Neuron (in vitro differentiated cells): ENCODE results near the gene NARF.

Experiments used
- H2AFZ ChIP-seq: one replicate; pipeline ENCODE4 v1.6.1; 2013; ENCODE audit warnings: low read depth, mild to moderate bottlenecking, inconsistent platforms, low read length, moderate library complexity
- H3K27me3 ChIP-seq: one replicate; pipeline ENCODE4 v1.6.1; 2013; ENCODE audit warnings: low read length; ENCODE audit not compliant: insufficient read depth
- H3K36me3 ChIP-seq: one replicate; pipeline ENCODE4 v1.6.1; 2013; ENCODE audit warnings: low read length; ENCODE audit not compliant: insufficient read depth
- H3K4me1 ChIP-seq: one replicate; pipeline ENCODE4 v1.6.1; 2013; ENCODE audit warnings: low read length; ENCODE audit not compliant: insufficient read depth
- H3K4me3 ChIP-seq: 2 replicates; pipeline ENCODE4 v1.5.1; 2013; ENCODE audit warnings: mild to moderate bottlenecking, low read length, moderate library complexity
- H3K9me3 ChIP-seq: one replicate; pipeline ENCODE4 v1.6.1; 2013; ENCODE audit warnings: low read length

Gene NARF

DNA sequence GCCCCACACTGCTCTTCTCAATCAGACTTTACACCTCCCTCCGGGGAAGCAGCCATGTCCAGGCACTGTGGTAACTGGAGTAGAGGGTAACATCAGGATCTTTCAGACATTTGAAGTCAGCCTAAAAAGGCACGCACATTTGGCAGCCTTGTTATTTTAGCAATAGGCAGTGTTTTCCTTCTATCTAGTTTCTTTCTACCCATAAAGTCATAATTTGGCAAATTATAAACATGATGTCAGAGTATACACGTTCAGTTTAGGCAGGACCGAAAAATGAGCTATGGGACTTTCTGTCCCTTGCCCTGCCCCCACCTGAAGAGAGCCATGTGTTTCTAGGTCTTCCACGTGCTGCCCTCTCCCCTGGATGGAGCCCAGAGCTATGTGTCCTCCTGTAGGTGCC lies 21.1 kb downstream of the NARF start:
- no peaks in the 10 kb centered on the region for H3K27me3 ChIP-seq
- no peaks in the 10 kb centered on the region for H3K9me3 ChIP-seq
- no peak overlapping the region for H3K4me3 ChIP-seq
- H3K4me1 ChIP-seq = no peaks in the 10 kb centered on the region
- H3K36me3 ChIP-seq = peaks cover 74% of the 10 kb centered on the region
- no peak overlapping the region for H2AFZ ChIP-seq

DNA sequence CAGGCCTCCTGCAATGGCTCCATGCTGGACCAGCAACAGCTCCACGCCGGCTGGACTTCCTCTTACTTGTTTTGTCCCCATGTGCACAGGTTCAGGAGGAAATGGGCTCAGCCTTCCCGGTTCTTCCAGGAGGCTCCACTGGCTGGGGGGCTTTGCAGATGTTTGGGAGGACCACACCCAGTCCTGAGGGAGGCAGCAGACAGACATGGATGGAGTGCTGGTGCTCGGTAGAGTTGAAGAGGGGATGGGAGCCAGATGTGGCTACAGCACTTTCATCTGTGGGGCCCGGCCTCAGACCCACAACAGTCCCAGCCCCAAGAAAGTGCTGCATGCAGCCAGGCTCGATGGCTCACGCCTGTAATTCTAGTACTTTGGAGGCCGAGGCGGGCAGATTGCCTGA lies 21.8 kb downstream of the NARF start:
- Histone ChIP-seq H3K4me3 (no peak overlapping the region), H2AFZ (no peak overlapping the region), H3K36me3 (peaks cover 74% of the 10 kb centered on the region), H3K4me1 (no peaks in the 10 kb centered on the region), H3K9me3 (no peaks in the 10 kb centered on the region), H3K27me3 (no peaks in the 10 kb centered on the region)

DNA sequence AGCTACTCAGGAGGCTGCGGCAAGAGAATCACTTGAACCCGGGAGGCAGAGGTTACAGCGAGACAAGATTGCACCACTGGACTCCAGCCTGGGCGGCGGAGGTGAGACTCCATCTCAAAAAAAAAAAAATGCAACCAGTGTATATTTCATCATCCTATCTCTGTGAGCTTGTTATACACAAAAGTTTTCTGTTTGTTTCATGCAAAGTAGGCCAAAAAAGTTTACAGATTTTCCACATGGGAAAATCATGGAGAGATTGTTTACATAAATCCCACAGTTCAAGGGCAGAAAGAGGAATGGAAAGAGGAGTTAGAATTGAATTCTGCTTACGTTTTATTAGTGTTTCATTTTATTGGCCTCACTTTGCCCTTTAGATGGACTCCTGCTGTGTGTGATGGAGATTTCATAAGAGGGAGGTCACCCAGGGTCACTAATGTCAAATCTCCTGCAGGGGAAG lies 24.7 kb downstream of the NARF start:
- H2AFZ ChIP-seq = no peak overlapping the region
- no peaks in the 10 kb centered on the region for H3K4me1 ChIP-seq
- H3K4me3 ChIP-seq = no peak overlapping the region
- no peaks in the 10 kb centered on the region for H3K27me3 ChIP-seq
- peaks cover 87% of the 10 kb centered on the region for H3K36me3 ChIP-seq
- no peaks in the 10 kb centered on the region for H3K9me3 ChIP-seq

DNA sequence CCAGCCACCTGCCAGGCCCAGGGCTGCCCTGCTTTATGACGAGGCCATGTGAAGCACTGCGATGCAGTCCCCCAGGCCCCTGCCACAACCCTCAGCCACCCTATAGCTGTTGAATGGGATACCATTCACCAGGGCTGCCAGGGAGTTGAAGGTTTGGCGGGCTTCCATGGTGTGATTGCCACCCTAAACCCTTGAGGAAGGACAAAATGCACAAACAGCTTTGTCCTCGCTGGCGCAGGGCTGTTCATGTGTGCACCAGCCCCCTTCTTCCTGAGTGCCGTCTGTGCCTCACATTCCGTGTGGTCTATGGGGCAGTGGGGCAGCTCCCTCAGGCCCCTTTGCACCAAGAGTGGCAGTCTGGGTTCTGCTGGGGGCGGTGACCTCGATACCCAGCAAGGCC lies 25.3 kb downstream of the NARF start:
- peaks cover 87% of the 10 kb centered on the region for H3K36me3 ChIP-seq
- no peaks in the 10 kb centered on the region for H3K4me1 ChIP-seq
- no peaks in the 10 kb centered on the region for H3K27me3 ChIP-seq
- no peak overlapping the region for H3K4me3 ChIP-seq
- no peak overlapping the region for H2AFZ ChIP-seq
- no peaks in the 10 kb centered on the region for H3K9me3 ChIP-seq

DNA sequence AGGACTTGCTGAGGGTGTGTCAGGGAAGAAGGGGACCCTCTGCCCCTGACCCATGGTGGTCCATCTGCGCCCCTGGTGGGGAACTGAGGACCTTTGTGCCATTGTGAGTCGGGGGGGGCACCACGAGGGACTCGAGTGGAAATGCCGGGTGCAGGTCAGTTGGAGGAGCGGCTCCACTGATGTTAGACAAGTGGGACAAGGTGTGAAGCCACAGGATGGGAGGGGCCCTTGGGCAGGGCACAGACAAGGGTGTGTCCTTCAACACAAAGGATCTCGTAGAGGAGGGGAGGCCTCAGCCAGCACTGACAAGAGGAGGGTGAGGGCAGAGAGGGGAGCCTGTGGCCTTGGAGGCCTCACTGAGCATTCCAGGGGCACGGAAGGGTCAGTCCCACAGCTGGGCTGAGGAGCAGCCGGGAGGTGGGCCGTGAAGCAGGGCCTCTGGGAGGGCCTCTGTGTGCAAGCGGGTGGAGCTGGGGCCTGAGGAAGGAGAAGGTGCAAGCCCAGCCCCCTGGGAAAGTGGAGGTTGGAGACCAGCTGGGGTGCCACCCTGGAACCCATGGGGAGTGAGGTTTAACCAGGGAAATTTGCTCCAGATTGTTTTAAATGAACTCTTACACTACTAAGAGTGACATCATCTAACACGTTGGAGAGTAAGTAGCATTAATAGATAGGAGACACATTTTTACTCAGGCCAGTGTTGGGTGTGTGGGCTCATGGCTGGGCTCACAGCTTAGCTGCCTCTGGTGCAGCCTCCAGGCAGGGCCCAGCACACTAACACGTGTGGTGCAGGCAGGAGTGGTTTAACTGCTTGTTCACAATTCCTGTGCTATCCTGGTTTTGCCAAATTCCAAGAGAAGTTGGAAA lies 27.9 kb downstream of the NARF start:
- no peaks in the 10 kb centered on the region for H3K9me3 ChIP-seq
- H3K4me3 ChIP-seq = no peak overlapping the region
- peaks cover 71% of the 10 kb centered on the region for H3K36me3 ChIP-seq
- no peaks in the 10 kb centered on the region for H3K4me1 ChIP-seq
- no peaks in the 10 kb centered on the region for H3K27me3 ChIP-seq
- no peak overlapping the region for H2AFZ ChIP-seq

DNA sequence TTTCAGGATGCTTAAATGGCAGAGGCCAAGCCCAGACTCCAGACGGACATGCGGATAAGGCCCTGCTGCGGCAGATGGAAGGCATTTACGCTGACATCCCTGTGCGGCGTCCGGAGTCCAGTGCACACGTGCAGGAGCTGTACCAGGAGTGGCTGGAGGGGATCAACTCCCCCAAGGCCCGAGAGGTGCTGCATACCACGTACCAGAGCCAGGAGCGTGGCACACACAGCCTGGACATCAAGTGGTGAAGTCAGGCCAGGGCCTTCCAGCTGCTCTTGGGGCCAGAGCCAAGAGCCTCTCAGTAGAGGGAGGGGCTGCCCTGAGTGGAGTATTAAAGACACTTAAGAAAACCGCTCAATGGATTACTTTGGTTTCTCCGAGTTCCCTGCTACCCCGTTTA lies 29.4 kb downstream of the NARF start:
- Histone ChIP-seq H3K4me1 (no peaks in the 10 kb centered on the region), H3K4me3 (no peak overlapping the region), H2AFZ (no peak overlapping the region), H3K27me3 (no peaks in the 10 kb centered on the region), H3K9me3 (no peaks in the 10 kb centered on the region), H3K36me3 (peaks cover 58% of the 10 kb centered on the region)

DNA sequence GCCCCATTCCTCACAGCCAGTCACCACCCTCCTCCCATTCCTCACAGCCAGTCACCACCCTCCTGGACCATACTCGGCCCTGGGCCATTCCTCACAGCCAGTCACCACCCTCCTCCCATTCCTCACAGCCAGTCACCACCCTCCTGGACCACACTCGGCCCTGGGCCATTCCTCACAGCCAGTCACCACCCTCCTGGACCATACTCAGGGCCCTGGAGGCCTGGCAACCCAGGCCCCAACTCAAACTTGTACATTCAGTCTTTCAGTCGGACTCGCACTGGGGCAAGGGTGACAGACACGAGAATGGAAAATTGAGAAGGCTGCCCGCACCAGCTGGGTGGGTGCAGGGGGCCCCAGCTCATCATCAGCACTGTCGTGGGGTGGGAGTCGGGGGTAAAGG lies 30.6 kb downstream of the NARF start:
- Histone ChIP-seq H2AFZ (no peak overlapping the region), H3K9me3 (no peaks in the 10 kb centered on the region), H3K36me3 (peaks cover 47% of the 10 kb centered on the region), H3K4me3 (no peak overlapping the region), H3K27me3 (no peaks in the 10 kb centered on the region), H3K4me1 (no peaks in the 10 kb centered on the region)

DNA sequence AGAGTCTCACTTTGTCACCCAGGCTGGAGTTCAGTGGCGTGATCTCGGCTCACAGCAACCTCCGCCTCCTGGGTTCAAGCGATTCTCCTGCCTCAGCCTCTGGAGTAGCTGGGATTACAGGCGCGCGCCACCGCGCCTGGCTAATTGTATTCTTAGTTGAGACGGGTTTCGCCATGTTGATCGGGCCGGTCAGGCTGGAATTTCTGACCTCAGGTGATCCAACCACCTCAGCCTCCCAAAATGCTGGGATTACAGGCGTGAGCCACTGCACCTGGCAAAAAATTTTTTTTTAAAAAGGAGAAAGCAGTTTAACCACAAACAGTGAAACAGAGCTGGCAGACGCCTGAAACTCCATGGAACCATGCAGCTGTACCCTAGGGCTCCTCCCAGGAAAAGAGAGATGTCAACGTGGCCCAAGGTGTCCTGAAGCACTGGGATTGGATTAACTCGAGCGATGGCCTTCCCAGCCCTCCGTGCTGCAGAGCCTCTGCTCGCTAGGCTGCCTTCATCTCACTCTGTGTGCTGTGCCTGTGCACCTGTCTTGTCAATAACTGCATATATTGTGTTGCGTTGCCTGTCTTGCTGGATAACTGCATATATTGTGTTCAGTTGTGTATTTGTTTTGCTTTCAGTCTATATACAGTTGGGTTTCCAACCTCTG lies 31.4 kb downstream of the NARF start:
- H3K9me3 ChIP-seq = no peaks in the 10 kb centered on the region
- no peak overlapping the region for H2AFZ ChIP-seq
- H3K36me3 ChIP-seq = peaks cover 38% of the 10 kb centered on the region
- no peak overlapping the region for H3K4me3 ChIP-seq
- H3K4me1 ChIP-seq = no peaks in the 10 kb centered on the region
- no peaks in the 10 kb centered on the region for H3K27me3 ChIP-seq

DNA sequence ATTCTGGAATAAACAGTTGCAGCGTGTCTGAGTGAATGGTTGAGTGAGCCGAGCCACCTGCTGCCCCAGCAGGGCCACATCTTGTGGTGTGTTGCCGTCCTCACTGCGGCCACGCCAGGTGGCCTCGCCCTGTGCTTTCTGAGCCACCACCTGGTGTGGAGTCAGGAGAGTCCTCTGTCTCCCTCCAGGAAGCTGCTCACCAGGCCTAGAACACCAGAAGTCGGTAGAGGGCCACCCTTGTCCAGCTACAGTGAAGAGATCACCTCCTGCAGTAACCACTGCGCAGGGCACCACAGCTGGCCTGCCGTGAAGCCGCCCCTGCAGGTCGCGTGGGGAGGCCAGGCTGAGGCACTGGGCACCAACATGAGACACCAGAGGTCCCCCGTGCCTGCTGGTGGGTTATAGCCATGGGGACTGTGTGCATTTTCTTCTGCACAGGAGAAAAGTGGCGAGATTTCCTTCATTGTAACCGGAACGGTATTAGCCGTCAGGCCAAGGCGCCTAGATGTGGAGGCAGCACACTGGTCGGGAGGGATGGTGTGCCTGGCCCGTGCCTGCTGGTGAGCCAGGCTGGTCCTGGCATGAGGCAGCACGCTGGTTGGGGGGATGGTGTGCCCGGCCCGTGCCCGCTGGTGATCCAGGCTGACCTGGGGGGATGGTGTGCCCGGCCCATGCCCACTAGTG lies 32.1 kb downstream of the NARF start:
- no peaks in the 10 kb centered on the region for H3K9me3 ChIP-seq
- no peak overlapping the region for H2AFZ ChIP-seq
- no peaks in the 10 kb centered on the region for H3K4me1 ChIP-seq
- no peak overlapping the region for H3K4me3 ChIP-seq
- no peaks in the 10 kb centered on the region for H3K27me3 ChIP-seq
- peaks cover 34% of the 10 kb centered on the region for H3K36me3 ChIP-seq

DNA sequence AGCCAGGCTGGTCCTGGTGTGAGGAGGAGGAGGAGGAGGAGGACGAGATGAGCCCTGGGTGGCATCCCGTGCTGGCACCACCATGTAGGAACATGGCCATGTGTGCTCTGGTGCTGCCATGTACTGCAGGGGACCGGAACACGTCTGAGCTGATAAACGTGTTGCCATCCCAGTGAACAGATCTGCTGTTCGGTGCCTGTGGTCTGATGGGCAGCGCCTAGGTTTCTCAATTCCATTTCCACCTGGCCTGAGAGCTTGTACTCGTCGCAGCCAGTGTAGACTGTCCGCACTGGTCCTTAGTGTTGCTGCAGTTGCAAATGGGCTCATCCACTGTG lies 32.6 kb downstream of the NARF start:
- Histone ChIP-seq H3K36me3 (peaks cover 29% of the 10 kb centered on the region), H3K9me3 (no peaks in the 10 kb centered on the region), H2AFZ (no peak overlapping the region), H3K4me1 (no peaks in the 10 kb centered on the region), H3K4me3 (no peak overlapping the region), H3K27me3 (no peaks in the 10 kb centered on the region)

DNA sequence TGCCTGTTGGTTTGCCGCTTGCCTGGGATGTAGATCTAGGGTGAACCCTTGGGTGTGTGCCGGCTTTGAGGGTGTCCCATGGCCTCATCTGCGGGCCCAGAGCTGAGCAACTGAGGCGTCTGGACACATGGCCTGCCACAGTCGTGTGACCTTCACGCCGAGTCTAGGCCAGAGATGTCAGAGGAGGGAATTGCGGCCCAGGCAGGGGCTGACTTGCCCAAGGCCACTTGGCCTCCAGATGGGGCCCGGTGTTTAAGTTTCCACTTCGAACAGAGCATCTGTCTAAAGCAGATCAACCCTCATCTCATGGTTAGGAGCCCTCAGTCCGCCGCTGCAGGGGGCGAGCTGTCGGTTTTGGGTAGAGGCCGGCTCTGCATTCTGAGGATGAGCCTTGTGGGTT lies 33.0 kb downstream of the NARF start:
- Histone ChIP-seq H3K9me3 (no peaks in the 10 kb centered on the region), H3K27me3 (no peaks in the 10 kb centered on the region), H3K4me3 (no peak overlapping the region), H3K4me1 (peaks cover 2% of the 10 kb centered on the region), H3K36me3 (peaks cover 25% of the 10 kb centered on the region), H2AFZ (no peak overlapping the region)

DNA sequence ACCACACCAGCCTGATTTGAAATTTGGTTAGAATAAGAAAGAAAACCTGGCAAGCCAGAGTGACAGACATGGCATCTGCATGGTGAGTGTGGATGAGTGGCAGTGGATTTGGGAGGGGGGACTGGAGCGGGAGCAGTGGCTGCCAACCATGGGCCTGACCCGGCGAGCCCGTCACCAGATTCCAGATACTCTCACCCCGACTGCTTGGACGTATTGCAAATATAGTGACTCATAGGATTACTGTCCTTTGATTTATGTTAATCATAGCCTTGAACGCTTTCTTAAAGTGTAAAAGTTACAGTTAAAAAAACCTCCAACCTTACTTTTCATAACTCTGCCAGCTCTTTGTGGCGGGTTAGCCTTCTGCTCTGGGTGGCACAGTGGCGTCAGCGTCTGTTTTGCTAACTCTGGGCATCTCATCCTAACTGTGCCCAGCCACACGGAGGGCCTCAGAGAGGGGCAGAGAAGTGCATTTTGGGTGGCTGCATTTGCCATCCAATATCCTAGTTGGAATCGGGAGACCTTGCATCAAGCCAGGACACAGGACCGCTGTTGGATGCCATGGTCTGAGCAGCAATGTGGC lies 34.2 kb downstream of the NARF start:
- no peaks in the 10 kb centered on the region for H3K27me3 ChIP-seq
- H3K9me3 ChIP-seq = no peaks in the 10 kb centered on the region
- H2AFZ ChIP-seq = no peak overlapping the region
- peaks cover 5% of the 10 kb centered on the region for H3K4me1 ChIP-seq
- peaks cover 15% of the 10 kb centered on the region for H3K36me3 ChIP-seq
- no peak overlapping the region for H3K4me3 ChIP-seq

DNA sequence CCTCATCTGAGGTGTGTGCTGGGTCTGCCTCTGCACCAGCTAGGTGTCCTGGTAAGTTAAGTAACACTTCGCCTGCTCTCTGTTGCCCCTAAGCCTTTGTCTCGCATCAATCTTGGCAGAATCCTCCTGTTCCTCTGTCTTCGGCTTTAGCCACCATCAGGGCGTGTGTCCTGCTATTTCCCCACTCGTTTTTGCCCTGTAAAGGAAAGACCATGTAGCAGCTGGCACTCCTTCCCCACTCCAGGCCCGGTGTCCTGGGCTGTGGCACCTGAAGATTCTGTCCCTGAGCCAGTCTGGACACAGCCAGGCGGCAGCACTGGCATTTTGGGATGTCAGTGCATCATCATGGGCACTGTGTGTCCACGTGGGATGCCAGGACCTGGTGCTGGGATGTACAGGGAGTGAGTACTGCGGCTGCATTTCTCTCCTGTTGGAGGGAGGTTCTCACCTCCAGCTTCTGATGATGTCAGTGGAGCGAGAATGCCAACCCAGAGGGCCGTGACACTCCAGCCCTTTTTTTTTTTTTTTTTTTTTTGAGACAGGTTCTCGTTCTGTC lies 34.8 kb downstream of the NARF start:
- Histone ChIP-seq H3K9me3 (no peaks in the 10 kb centered on the region), H3K4me3 (no peak overlapping the region), H3K4me1 (peaks cover 5% of the 10 kb centered on the region), H3K36me3 (peaks cover 11% of the 10 kb centered on the region), H3K27me3 (no peaks in the 10 kb centered on the region), H2AFZ (no peak overlapping the region)
